HEK293 (cell line): ENCODE data around the gene EIPR1.

Experiments used
- ZNF146 ChIP-seq: fragments of 450-650 bp; formaldehyde crosslinking; IDR thresholded peaks from 2 replicates; pipeline ENCODE4 v1.5.1; 2016; ENCODE audit warnings: missing biosample characterization, missing genetic modification characterization
- ZNF274 ChIP-seq, 2 experiments: fragments of 200-500 bp in 1 of 2; fragments of 450-650 bp in 1 of 2; sonication (Bioruptor generic) in 1 of 2; formaldehyde crosslinking in 1 of 2; IDR thresholded peaks; 2 replicates each; pipeline versions ENCODE4 v1.5.1 to v1.6.1; 2014 to 2016; ENCODE audit warnings: borderline replicate concordance in 1 of 2, inconsistent platforms in 1 of 2, low read length in 1 of 2, missing biosample characterization in 1 of 2, missing genetic modification characterization in 1 of 2
- ZNF76 ChIP-seq: fragments of 450-650 bp; formaldehyde crosslinking; IDR thresholded peaks from 2 replicates; pipeline ENCODE4; 2016; ENCODE audit warnings: low read depth, missing biosample characterization, missing genetic modification characterization, borderline replicate concordance
- ZNF768 ChIP-seq: fragments of 450-650 bp; formaldehyde crosslinking; IDR thresholded peaks from 2 replicates; pipeline ENCODE4 v1.5.1; 2018; ENCODE audit warnings: missing biosample characterization, mild to moderate bottlenecking, missing genetic modification characterization

DNA sequence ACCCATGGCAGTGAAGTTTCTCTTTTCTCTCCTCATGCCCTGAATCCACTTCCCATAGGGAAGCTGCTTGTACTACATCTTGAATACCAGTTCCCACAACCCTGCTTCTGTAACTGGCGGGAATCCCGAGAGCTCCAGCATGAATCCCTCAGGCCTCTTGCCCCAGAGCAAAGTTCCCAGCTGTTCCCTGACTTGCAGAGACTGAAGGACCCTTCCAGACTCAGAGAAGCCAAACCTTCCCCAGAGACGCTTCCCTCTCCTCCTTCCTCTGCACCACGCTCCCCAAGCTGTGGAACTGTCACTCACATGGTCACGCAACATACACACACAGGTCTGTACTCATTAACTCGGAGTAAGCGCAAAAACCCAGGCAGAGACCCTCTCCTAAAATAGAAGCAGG, 28.3 kb upstream of the EIPR1 start:
- TF ChIP-seq ZNF274 (IDR thresholded peaks at IDR 0.05; ENCODE audit: low read length) (no peak), ZNF274 (tag by site-specific recombination; IDR thresholded peaks at IDR 0.05; ENCODE audit: borderline replicate concordance) (no peak), ZNF768 (tag by site-specific recombination) (no peak), ZNF146 (tag by site-specific recombination) (no peak), ZNF76 (tag by site-specific recombination) (no peak)
